ENCODE results near the gene UNCX. TPM values are rescaled to one million over a fixed set of nuclear protein-coding genes. Genes with fewer than 3 reads are reported as not detected.
"Not testable (repeated sequence)": the region's sequence is repeated elsewhere in the genome, so short reads cannot be mapped to it uniquely, and the experiment has no call there.

Gene UNCX
- total RNA-seq, 1 donor from 2014 or later = 1.7 TPM

- no peak for DNase-seq (ENCODE audit: low read depth)
- TF ChIP-seq CTCF (conservative IDR thresholded peaks at IDR 0.05; ENCODE audit: low read depth, low read length) = no peak
- no peak overlapping the region for H3K4me3 ChIP-seq (ENCODE audit: low read depth, low read length)
Measured at GRCh38 chr7:1278543-1278942, 45.9 kb downstream of the UNCX start.

- no peak for DNase-seq (ENCODE audit: low read depth)
- H3K4me3 ChIP-seq (ENCODE audit: low read depth, low read length) = no peak overlapping the region
- TF ChIP-seq CTCF (conservative IDR thresholded peaks at IDR 0.05; ENCODE audit: low read depth, low read length) = no peak
Measured at GRCh38 chr7:1279041-1279440, 46.4 kb downstream of the UNCX start.

GRCh38 chr7:1279895-1280294, 47.2 kb downstream of the UNCX start:
- not testable (repeated sequence) for DNase-seq (ENCODE audit: low read depth); H3K4me3 ChIP-seq (ENCODE audit: low read depth, low read length)

GRCh38 chr7:1281068-1281467, 48.4 kb downstream of the UNCX start:
- no peak overlapping the region for H3K4me3 ChIP-seq (ENCODE audit: low read depth, low read length)
- TF ChIP-seq CTCF (conservative IDR thresholded peaks at IDR 0.05; ENCODE audit: low read depth, low read length) = no peak
- no peak for DNase-seq (ENCODE audit: low read depth)

GRCh38 chr7:1282679-1283078, 50.0 kb downstream of the UNCX start:
- no peak for TF ChIP-seq CTCF (conservative IDR thresholded peaks at IDR 0.05; ENCODE audit: low read depth, low read length)
- no peak for DNase-seq (ENCODE audit: low read depth)
- H3K4me3 ChIP-seq (ENCODE audit: low read depth, low read length) = no peak overlapping the region

- no peak for TF ChIP-seq CTCF (conservative IDR thresholded peaks at IDR 0.05; ENCODE audit: low read depth, low read length)
- no peak for DNase-seq (ENCODE audit: low read depth)
- H3K4me3 ChIP-seq (ENCODE audit: low read depth, low read length) = no peak overlapping the region
Measured at GRCh38 chr7:1283337-1283736, 50.7 kb downstream of the UNCX start.

GRCh38 chr7:1283941-1284742, 51.5 kb downstream of the UNCX start:
- no peak for TF ChIP-seq CTCF (conservative IDR thresholded peaks at IDR 0.05; ENCODE audit: low read depth, low read length)
- DNase-seq (ENCODE audit: low read depth) = no peak
- H3K4me3 ChIP-seq (ENCODE audit: low read depth, low read length) = no peak overlapping the region

Data from epithelial cell of proximal tubule (primary cell).